COLO668 (cell line): Measurements from ENCODE around the gene TWIST2.
A peak's percentile ranks its signal among the peaks of the same experiment; 100 is the strongest.

Source experiments
- DNase-seq: peaks from one replicate; lab custom pipeline; 2025; ENCODE audit not compliant: unreplicated experiment; lab: John Stamatoyannopoulos, UW

TWIST2 gene

DNA sequence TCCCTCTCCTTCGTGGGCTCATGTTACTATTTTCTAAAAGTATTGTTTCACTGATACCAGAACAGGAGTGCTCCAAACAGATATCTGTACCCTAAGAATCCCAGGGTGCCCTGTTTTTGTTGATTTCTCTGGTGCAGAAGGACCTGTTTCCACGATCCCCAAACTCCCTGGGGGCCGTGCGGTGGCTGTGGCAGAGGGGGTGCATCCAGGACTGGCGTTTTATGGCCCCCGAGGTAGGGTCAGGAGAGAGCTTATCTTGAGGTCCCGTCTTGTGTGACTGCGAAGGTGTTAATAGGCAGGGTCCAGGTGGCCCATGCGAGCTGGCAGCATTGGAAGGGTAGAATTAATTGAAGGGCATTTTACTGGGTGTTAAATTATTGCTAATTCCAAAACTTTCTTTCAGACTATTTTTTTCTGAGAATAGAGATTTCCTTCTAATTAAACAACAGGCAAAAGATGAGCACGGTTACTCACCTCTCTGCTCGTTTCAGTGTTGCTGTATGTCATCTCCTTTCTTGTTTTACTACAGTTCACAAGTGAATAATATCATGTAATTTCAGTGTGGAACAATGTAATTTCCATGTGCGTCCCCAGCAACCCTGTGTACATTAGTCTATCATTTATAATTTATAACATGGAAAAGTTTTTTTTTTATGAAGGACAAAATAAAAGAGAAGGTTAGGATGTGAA, 8.2 kb downstream of the TWIST2 start:
- no peak for DNase-seq

DNA sequence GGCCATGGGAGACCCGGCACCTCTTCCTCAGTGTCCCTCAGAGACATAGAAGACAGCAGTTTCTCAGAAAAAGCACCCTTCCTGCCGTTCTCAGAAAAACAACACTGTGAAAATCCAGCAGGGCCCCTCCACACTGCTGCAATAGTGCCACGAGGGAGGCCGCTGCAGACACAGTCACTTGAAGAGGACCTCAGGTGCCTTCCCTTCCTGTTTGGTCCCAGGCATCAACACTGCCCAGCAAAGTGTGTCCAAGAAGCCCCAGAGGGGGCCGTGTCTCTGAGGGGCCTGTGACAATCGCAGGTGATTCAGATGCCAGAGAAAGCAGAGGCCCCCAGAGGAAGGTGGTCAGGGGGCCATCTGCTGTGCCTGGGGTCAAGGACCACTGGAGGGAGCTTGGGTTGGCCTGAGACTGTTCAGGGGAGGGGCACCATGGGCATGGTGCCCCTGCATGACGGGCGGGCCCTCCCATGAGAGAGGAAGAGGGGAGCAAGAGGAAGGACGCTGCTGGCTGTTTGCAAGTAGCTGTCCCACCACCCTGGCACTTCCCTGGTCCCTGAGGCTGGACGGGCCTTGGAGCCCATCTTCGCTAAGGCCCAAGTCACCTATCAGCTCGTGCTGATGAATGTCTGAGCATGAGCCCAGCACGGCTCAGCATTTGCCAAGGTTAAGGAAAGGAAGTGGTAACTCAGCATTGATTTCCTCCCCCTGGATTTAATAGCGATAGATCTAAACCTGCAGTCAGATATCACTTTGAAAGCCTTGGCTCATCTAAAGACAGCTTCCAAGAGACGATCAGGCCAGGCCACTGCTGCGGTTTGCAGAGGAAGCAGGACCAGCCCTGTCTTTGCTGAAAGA, 9.1 kb downstream of the TWIST2 start:
- DNase-seq: no peak

DNA sequence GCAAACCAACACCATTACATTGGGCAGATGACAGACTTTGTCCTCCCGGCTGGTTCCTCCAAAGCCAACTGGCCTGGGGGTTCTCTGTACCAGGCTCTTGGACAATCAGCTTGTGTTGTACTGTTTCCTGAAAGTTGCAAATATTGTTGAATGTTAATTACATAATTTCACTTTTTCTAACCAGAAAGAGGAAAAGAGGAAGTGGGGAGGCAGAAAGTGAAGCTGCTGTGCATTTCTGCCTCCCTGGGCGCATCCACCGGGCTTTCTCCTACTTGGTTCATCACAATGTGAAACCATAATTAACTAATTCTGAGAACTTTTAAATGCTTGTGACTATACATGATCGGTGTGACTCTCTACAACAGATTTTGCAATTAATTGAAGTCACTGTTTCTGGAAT, 10.1 kb downstream of the TWIST2 start:
- no peak for DNase-seq

DNA sequence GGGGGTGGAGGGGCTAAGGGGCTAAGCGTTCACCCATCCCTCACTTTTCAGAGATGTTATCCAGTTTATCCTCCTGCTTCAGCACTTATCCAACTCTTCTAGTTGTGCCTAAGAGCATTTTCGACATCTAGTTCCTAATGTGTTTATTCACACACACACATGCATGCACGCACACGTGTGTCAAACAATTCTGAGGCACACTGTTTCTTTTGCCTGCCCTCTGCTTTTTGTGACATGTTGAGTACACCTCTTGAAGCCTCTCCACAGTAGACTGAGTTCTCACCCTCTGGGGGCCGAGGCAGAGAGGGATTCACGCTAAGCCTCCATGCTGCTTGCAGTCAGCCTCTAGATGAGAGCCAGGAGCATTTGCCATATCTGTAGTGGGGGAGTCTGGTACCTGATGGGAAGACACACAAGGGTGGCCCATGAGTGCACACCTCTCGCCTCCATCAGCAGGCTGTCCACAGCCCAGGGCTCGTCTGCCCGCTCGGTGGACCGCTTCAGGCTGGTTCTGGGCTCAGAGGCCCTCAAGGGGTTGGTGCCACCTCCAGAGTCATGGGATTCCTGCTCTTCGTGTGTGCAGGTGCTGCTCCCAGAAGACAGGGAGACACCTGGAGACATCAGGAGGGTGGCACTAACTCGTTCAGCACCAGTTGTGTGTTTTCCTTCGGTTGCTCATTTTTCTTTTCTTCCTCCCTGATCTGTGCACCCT, 11.9 kb downstream of the TWIST2 start:
- DNase-seq: no peak

GRCh38 chr2:238861013-238861730, 13.3 kb downstream of the TWIST2 start:
- no peak for DNase-seq

- DNase-seq: no peak
These were observed 14.0 kb downstream of the TWIST2 start for GRCh38 chr2:238861766-238862315.

- no peak for DNase-seq
These were observed 14.8 kb downstream of the TWIST2 start for GRCh38 chr2:238862701-238863100.

GRCh38 chr2:238863231-238863630, 15.3 kb downstream of the TWIST2 start:
- DNase-seq: no peak

DNA sequence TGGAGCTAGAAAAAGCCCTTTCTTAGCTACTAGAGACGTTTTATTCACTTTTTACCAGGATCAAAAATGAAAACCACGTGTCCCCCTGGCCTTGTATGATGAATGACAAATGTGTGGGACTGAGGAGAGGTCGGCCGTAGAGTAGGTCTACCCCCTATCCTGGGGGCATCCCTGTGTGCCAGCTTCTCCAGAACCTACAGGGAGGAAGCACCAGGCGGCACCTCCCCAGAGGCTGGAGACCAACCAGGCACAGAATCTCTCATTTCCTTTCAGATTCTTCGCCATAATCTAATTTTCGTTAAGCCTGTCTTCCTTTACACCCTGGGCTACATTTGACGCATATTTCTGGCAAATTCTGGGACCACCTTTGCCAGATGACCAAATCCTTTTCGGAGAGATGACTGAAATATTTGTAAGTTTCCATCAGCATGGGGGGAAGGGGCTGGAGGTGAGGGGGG, 15.9 kb downstream of the TWIST2 start:
- no peak for DNase-seq

DNA sequence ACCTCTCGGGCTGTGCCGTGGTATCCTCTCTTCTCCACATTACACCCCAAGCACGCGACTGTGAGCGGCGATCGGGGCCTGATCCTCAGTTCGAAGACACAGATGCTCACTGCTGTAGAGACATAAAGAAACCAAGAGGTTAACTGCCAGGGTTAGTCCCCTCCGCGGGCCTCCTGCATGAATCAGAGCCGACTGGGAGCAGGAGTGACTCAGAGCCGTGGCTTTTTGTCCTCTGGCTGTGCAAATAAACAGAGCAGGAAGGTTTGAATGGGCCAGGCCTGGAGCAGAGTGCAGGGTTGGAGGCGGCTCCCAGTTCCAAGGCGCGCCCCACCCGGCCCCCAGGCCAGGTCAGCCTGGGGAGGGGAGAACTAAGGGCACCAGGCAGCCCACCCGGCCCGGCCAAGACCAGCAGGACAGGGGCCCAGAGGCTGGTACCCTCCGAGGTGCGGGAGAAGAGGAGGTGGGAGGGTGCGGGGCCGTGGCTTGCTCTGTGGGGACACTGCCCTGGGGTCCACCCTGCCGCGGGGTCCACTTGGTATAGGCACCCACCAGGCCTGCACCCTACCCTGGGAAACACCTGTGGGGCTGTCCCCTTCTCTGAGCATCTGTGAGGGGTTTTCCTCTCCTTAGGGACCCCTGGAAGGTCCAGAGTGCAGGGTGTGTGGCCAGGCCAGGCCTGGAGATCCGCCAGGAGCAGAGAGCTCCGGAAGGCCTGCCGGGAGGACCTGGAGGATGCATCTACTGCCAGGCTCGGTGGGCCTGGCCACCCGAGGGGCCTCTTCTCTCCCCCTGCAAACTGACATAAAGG, 16.5 kb downstream of the TWIST2 start:
- DNase-seq: peak; percentile 84

DNA sequence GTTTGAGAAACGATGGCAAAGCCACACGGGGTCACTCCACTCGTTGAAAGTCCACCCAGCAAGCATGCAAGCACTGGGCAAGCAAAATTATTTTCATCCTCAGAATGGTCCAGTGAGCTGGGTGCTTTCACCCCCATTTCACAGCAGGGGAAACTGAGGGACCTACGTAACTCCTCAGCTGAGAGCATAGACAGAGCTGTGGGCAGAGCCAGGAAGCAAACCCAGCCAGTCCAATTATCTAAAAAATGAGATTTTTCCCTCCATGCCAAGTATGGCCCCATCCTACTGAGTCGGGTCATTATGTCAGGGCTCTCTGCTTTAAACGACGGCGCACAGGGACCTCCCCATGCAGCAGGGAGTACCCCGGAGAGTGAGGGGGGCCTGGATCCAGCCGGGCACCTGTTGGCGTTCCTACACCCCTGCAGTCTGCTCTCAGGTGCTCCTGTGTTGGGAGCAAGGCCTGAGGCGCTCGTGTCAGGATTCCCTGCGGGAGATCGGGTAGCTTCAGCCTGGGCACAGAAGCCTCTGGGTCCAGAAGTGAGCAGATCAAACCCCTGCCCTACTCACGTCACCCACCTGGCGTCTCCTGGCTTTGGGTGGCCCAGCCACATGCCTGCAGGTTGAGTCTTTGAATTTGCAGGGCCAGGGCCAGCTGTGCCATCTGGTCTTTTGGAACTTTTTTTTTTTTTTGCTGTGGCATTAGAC, 17.3 kb downstream of the TWIST2 start:
- no peak for DNase-seq

GRCh38 chr2:238865744-238866355, 18.0 kb downstream of the TWIST2 start:
- DNase-seq: no peak

GRCh38 chr2:238866656-238867277, 18.9 kb downstream of the TWIST2 start:
- no peak for DNase-seq

DNA sequence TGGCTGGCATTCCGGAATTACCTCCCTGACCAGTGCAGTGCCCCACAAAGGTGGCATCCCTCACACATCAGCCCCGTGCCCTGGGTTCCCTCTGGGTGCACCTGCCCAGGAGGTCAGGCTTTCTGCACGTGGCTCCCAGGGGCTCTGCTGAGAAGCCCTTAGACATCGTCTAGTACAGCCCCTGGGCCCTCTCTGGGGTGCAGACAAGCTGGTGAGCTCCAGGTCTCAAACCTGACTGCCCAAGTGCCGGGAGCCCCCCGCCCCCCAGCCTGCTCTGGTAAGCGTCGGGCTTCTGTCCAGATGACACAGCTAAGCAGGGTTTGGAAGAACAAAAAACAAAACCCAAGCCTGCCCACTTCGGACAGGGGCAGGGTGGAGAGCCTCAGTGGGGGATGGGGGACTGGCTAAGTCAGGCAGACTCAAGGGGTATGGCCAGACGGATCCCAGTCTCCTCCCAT, 20.2 kb downstream of the TWIST2 start:
- no peak for DNase-seq

- DNase-seq: no peak
These were observed 20.9 kb downstream of the TWIST2 start for GRCh38 chr2:238868616-238869292.

- DNase-seq: no peak
These were observed 21.6 kb downstream of the TWIST2 start for GRCh38 chr2:238869293-238870124.

DNA sequence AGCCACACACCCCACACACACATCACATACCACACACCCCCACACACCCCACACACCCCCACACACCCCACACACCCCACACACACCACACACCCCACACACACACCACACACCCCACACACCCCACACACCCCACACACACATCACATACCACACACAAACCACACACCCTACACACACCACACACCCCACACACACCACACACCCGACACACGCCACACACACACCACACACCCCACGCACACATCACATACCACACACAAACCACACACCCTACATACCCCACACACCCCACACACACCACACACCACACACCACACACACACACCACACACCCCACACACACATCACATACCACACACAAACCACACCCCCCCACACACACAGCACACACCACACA, 22.4 kb downstream of the TWIST2 start:
- DNase-seq: no peak
